Measurements from ENCODE around the gene OTX1. TPM values are rescaled to one million over a fixed set of nuclear protein-coding genes. Genes with fewer than 3 reads are reported as not detected.

Gene OTX1
- total and polyA plus RNA-seq, 4 donors = 0.59 TPM; not detected in 3

DNA sequence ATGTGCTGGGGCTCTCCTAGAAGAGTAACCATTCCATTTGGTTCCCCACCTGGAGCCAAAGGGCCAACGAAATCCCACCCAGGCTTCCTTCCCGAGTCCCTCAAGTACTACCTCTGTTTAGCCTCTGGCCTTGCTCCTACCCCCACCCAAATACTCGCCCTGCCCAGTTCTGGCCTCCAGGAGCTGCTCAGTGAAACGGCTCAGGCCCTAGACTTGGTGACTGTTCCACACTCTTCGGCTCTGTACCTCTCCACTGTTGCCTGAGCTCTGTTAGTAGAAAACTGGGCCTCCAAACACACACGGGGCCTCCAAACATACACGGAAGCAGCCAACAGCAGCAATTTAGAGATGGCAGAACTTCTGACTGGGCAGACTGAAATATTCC, 4.2 kb downstream of the OTX1 start:
- 26% methylated on average over 7 of the region's 7 CpGs for WGBS
- Histone ChIP-seq H3K9me3 (ENCODE audit: control insufficient read depth in 4 of 4, low read length in 3 of 4) (peaks cover 0 to 33% (median 4%) of the 10 kb centered on the region in 4 donors), H3K27me3 (ENCODE audit: control insufficient read depth in 4 of 4, insufficient read depth in 4 of 4, low read length in 3 of 4) (peaks cover 11 to 41% (median 18%) of the 10 kb centered on the region in 4 donors), H3K4me3 (ENCODE audit: low read depth in 1 of 3, low read length in 3 of 3) (peak overlapping the region in 1 of 3 donors; percentile 3), H3K9ac (ENCODE audit: low read depth in 1 of 2, low read length in 2 of 2) (no peak overlapping the region), H3K27ac (ENCODE audit: low read depth in 1 of 2, low read length in 2 of 2) (no peak overlapping the region), H3K4me1 (ENCODE audit: control insufficient read depth in 4 of 4, insufficient read depth in 4 of 4, low read length in 3 of 4) (peaks cover 25 to 66% (median 47%) of the 10 kb centered on the region in 4 donors), H3K36me3 (ENCODE audit: control insufficient read depth in 4 of 4, insufficient read depth in 3 of 4, low read depth in 1 of 4, low read length in 3 of 4) (no peaks in the 10 kb centered on the region)
- DNase-seq (ENCODE audit: low spot score) = no peak
- TF ChIP-seq EGR1 (IDR thresholded peaks at IDR 0.05; ENCODE audit: low read depth in 2 of 2) = no peak
- no peak for TF ChIP-seq YY1 (IDR thresholded peaks at IDR 0.05)
- no peak for TF ChIP-seq REST (IDR thresholded peaks at IDR 0.05)
- TF ChIP-seq RXRA (IDR thresholded peaks at IDR 0.05) = no peak
- TF ChIP-seq ATF3 (IDR thresholded peaks at IDR 0.05) = no peak
- no peak for TF ChIP-seq GABPA (IDR thresholded peaks at IDR 0.05 in 1 of 2, conservative IDR thresholded peaks at IDR 0.05 in 1 of 2)
- TF ChIP-seq JUND (IDR thresholded peaks at IDR 0.05) = no peak
- TF ChIP-seq FOXA1 (IDR thresholded peaks at IDR 0.05) = no peak
- TF ChIP-seq HNF4G (IDR thresholded peaks at IDR 0.05) = no peak
- TF ChIP-seq, protein P1, sequence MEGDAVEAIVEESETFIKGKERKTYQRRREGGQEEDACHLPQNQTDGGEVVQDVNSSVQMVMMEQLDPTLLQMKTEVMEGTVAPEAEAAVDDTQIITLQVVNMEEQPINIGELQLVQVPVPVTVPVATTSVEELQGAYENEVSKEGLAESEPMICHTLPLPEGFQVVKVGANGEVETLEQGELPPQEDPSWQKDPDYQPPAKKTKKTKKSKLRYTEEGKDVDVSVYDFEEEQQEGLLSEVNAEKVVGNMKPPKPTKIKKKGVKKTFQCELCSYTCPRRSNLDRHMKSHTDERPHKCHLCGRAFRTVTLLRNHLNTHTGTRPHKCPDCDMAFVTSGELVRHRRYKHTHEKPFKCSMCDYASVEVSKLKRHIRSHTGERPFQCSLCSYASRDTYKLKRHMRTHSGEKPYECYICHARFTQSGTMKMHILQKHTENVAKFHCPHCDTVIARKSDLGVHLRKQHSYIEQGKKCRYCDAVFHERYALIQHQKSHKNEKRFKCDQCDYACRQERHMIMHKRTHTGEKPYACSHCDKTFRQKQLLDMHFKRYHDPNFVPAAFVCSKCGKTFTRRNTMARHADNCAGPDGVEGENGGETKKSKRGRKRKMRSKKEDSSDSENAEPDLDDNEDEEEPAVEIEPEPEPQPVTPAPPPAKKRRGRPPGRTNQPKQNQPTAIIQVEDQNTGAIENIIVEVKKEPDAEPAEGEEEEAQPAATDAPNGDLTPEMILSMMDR (IDR thresholded peaks at IDR 0.05; ENCODE audit: low read depth, low read length, missing input control) = no peak
- TF ChIP-seq RAD21 (IDR thresholded peaks at IDR 0.05) = no peak
- TF ChIP-seq, protein P2, sequence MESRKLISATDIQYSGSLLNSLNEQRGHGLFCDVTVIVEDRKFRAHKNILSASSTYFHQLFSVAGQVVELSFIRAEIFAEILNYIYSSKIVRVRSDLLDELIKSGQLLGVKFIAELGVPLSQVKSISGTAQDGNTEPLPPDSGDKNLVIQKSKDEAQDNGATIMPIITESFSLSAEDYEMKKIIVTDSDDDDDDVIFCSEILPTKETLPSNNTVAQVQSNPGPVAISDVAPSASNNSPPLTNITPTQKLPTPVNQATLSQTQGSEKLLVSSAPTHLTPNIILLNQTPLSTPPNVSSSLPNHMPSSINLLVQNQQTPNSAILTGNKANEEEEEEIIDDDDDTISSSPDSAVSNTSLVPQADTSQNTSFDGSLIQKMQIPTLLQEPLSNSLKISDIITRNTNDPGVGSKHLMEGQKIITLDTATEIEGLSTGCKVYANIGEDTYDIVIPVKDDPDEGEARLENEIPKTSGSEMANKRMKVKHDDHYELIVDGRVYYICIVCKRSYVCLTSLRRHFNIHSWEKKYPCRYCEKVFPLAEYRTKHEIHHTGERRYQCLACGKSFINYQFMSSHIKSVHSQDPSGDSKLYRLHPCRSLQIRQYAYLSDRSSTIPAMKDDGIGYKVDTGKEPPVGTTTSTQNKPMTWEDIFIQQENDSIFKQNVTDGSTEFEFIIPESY (IDR thresholded peaks at IDR 0.05) = no peak

GRCh38 chr2:63055226-63056106, 4.8 kb downstream of the OTX1 start:
- peak overlapping the region in 1 of 3 donors; percentile 3 for H3K4me3 ChIP-seq (ENCODE audit: low read depth in 1 of 3, low read length in 3 of 3)
- H3K9ac ChIP-seq (ENCODE audit: low read depth in 1 of 2, low read length in 2 of 2) = no peak overlapping the region
- H3K36me3 ChIP-seq (ENCODE audit: control insufficient read depth in 4 of 4, insufficient read depth in 3 of 4, low read depth in 1 of 4, low read length in 3 of 4) = no peaks in the 10 kb centered on the region
- WGBS = 19% methylated on average over 63 of the region's 63 CpGs
- TF ChIP-seq, protein P2 (IDR thresholded peaks at IDR 0.05) = no peak
- TF ChIP-seq EGR1 (IDR thresholded peaks at IDR 0.05; ENCODE audit: low read depth in 2 of 2) (no peak), YY1 (IDR thresholded peaks at IDR 0.05) (no peak), TAF1 (conservative IDR thresholded peaks at IDR 0.05) (no peak), FOXA1 (IDR thresholded peaks at IDR 0.05) (no peak), JUND (IDR thresholded peaks at IDR 0.05) (no peak)
- peaks cover 11 to 46% (median 19%) of the 10 kb centered on the region in 4 donors for H3K27me3 ChIP-seq (ENCODE audit: control insufficient read depth in 4 of 4, insufficient read depth in 4 of 4, low read length in 3 of 4)
- no peak overlapping the region for H3K27ac ChIP-seq (ENCODE audit: low read depth in 1 of 2, low read length in 2 of 2)
- H3K4me1 ChIP-seq (ENCODE audit: control insufficient read depth in 4 of 4, insufficient read depth in 4 of 4, low read length in 3 of 4) = peaks cover 21 to 60% (median 42%) of the 10 kb centered on the region in 4 donors
- peaks cover 0 to 33% (median 4%) of the 10 kb centered on the region in 4 donors for H3K9me3 ChIP-seq (ENCODE audit: control insufficient read depth in 4 of 4, low read length in 3 of 4)
- no peak for DNase-seq (ENCODE audit: low spot score)
